Dermis lymphatic vessel endothelial cell (primary cell): ENCODE measurements around the gene UBA7. TPM values are rescaled to one million over a fixed set of nuclear protein-coding genes. Genes with fewer than 3 reads are reported as not detected.

Experiments
- total RNA-seq: library from RNA; depleted of rRNA; stranded (reverse); fragments of >200 nt; gene quantifications from 2 replicates; pipeline ENCODE4 v1.2.1, GENCODE V29; 2014

UBA7 gene, protein sequence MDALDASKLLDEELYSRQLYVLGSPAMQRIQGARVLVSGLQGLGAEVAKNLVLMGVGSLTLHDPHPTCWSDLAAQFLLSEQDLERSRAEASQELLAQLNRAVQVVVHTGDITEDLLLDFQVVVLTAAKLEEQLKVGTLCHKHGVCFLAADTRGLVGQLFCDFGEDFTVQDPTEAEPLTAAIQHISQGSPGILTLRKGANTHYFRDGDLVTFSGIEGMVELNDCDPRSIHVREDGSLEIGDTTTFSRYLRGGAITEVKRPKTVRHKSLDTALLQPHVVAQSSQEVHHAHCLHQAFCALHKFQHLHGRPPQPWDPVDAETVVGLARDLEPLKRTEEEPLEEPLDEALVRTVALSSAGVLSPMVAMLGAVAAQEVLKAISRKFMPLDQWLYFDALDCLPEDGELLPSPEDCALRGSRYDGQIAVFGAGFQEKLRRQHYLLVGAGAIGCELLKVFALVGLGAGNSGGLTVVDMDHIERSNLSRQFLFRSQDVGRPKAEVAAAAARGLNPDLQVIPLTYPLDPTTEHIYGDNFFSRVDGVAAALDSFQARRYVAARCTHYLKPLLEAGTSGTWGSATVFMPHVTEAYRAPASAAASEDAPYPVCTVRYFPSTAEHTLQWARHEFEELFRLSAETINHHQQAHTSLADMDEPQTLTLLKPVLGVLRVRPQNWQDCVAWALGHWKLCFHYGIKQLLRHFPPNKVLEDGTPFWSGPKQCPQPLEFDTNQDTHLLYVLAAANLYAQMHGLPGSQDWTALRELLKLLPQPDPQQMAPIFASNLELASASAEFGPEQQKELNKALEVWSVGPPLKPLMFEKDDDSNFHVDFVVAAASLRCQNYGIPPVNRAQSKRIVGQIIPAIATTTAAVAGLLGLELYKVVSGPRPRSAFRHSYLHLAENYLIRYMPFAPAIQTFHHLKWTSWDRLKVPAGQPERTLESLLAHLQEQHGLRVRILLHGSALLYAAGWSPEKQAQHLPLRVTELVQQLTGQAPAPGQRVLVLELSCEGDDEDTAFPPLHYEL
- 24.9 and 29.9 TPM in 2 replicates for total RNA-seq

DNA sequence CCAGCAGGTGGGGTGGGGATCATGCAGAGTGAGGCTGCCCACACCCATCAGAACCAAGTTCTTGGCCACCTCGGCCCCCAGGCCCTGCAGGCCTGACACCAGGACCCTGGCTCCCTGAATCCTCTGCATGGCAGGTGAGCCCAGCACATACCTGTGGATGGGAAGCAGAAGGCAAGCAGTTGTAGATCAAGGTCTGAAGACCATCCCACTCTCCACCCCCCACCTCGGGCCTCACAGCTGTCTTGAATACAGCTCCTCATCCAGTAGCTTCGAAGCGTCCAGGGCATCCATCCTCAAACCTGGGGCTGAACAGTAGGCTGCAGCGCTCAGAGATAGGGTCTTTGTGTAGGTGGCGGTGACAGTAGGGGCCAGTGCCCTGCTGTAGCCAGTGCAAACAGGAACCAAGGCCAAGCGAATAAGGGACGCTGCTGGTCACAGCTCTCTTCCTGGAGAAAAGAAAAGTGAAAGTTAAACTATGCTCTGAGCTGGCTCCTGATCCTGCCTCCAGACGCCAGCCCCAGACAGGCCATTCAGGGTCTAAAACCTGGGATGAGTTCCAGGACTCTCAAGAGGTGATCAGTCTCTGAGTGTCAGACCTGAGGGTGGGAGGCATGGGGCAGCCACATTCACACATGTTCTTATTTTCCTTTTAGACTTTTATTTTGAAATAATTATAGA lies at the start of gene UBA7:
Gene UBA7 (minus strand): TSS at position 457 of the 678 bp plus-strand sequence. CDS start 166 bp downstream, at position 291.

DNA sequence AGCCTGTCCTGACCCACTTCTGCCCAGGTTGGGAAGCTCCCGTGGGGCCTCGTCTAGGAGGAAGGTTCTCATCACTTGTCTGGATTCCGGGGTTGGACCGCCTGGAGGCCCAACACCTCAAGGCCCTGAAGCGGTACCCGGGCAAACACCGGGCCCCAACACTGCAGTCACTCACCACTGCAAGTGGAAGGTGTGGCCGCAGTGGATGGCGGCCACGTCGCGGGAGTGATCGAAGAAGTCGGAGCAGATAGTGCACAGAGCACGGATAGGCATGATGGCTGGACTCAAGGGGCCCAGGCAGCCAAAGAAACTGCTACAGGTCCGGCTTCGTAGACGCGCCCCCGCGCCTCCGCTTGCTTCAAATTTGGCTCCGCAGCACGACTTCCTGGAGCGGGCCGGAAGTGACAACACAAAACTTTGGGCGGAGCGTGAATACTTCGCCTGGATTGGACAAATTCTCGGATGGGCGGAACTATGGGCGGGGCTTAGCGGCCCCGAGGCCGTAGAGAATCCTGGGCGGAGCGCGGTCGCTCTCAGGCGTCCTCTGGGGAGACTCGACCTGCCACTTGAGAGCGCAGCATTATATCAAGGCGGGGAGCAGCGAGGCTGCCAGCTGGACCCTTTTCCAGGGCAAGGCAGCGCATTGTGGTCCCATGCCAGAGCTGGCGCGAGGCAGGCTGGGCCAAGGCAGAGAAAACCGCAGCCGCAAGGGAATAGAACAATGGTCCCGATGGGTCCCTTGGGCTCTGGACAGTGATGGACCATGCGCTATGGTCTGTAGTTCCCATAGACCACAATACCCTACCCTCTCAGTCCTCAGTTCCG lies 42.6 kb upstream of the UBA7 start, which contains the start of gene TRAIP:
Gene TRAIP (minus strand): TSS at position 384 of the 825 bp plus-strand sequence. CDS start 111 bp downstream, at position 273.

DNA sequence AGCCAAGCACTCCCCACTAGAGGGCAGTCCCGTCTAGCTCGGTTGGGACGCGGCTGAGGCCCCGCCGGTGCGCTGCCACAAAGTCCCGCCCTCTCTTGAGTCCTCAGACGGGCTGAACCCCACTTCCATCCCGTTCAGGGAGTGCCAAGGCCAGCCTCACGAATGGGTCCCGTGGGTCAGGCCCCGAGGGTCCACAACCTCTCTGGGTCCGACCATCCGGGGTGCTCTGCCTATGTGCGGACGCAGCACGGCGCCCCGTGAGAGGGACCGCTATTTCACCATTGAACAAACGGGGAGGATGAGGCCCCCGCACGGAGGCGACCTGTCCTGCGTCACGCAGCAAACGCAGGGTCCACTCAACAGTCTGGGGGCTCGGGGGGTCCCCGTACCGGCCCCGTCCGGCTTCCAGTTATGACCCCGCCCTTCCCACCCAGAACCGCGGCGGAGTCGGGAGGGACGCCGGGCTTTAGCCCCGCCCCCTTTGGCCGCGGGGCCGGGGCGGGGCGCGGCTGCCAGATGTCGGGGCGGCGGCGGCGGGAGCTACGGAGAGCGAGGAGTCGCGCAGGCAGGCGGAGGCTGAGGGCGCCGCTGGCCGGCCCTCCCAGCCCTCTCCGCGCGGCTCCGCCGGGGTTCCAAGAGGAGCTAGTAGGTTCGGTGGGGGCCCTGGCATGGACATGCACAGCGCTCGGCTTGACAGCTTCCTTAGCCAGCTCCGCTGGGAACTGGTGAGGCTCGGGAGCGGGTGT lies 10.9 kb downstream of the UBA7 start, which contains the start of gene INKA1:
Gene INKA1 (plus strand): TSS at position 543 of the 746 bp plus-strand sequence. CDS start 132 bp downstream, at position 675.

DNA sequence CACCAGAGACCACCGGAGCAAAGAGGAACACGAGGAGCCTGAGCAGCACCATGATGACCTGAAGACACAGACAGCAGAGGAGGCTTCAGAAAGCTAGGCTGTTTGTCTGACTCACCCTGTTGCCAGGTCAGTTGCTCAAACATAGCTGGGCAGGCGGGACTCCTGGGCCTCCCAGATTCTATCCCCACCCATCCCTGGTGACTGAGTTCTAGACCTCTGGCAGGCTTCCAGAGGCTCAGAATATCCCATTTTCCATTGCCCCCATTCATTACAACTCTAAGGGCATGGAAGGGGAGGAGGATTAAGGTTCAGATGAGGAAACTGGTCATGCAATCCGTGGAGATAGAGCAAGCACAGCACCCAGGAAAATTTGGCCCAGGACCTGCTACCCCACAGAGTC lies 14.0 kb downstream of the UBA7 start, which contains the start of gene CDHR4:
Gene CDHR4 (minus strand): TSS at position 113 of the 400 bp plus-strand sequence. CDS start 61 bp downstream, at position 52.

DNA sequence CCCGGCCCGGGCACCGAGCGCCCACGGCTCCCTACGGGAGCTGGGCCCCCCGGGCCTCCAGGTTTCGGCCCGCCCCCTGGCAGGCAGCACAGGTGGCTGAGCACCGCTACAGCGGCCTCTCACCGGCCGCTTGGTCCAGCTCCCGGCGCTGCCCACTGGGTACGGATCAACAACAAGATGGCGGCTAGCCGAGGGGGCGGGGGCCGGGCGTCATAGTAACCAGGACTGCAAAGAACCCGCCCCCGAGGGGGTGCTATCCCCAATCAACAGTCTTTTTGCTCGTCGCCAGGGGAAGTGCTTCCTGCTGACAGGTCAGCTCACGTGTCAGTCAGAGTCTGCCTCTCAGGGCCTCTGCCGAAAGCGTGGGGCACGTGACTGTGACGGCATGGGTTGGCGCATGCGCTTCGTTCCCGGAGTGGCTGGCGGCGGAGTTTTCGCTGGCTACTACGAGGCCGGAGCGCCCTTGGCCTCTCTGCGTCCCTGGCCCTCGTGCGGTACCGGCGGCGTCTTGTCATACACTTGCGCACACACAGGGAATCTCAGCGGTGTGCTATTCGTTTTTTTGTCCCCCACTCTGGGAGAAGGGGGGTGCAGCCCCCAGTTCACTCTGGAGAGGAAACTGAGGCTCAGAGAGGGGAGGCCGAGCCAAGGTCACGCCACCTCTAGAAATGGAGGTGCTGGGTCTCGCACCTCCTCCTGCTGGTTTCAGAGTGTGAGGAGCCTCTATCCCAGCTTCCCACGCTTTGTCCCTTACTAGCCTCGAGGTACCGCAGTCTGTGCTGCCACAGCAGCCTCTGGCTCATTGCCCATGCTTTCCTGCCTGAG lies 27.2 kb downstream of the UBA7 start, which contains the start of gene IP6K1:
Gene IP6K1 (minus strand): TSS at position 186 of the 825 bp plus-strand sequence. CDS start 38,502 bp downstream, outside the sequence.

Other genes starting within 250 kb of the UBA7 start
- 64.6 and 114 TPM in 2 replicates for gene APEH, start 139.6 kb downstream of the UBA7 start, total RNA-seq
- 1.8 and 2.2 TPM in 2 replicates for gene MST1, start 124.5 kb downstream of the UBA7 start, total RNA-seq
- 20.5 and 22.5 TPM in 2 replicates for gene RNF123, start 124.4 kb downstream of the UBA7 start, total RNA-seq
- not detected in 2 replicates for gene AMIGO3, start 94.3 kb downstream of the UBA7 start, total RNA-seq
- gene GMPPB, start 90.0 kb downstream of the UBA7 start, total RNA-seq: 15.7 and 25.6 TPM in 2 replicates
- 47.9 and 55.3 TPM in 2 replicates for gene IP6K1, start 27.4 kb downstream of the UBA7 start, total RNA-seq
- not detected in 2 replicates for gene CDHR4, start 14.1 kb downstream of the UBA7 start, total RNA-seq
- 17.3 and 17.6 TPM in 2 replicates for gene INKA1, start 10.7 kb downstream of the UBA7 start, total RNA-seq
- gene TRAIP, start 42.6 kb upstream of the UBA7 start, total RNA-seq: 1.1 and 1.2 TPM in 2 replicates
- gene CAMKV, start 56.0 kb upstream of the UBA7 start, total RNA-seq: not detected in 2 replicates
- gene MST1R, start 89.9 kb upstream of the UBA7 start, total RNA-seq: 0.11 and 0.52 TPM in 2 replicates
- gene MON1A, start 115.9 kb upstream of the UBA7 start, total RNA-seq: 4.0 and 7.6 TPM in 2 replicates
- 29.2 and 34.6 TPM in 2 replicates for gene RBM6, start 126.2 kb upstream of the UBA7 start, total RNA-seq